Measurements from ENCODE around the gene SIPA1L2.
"Not testable (repeated sequence)": the region's sequence is repeated elsewhere in the genome, so short reads cannot be mapped to it uniquely, and the experiment has no call there.

Gene SIPA1L2

DNA sequence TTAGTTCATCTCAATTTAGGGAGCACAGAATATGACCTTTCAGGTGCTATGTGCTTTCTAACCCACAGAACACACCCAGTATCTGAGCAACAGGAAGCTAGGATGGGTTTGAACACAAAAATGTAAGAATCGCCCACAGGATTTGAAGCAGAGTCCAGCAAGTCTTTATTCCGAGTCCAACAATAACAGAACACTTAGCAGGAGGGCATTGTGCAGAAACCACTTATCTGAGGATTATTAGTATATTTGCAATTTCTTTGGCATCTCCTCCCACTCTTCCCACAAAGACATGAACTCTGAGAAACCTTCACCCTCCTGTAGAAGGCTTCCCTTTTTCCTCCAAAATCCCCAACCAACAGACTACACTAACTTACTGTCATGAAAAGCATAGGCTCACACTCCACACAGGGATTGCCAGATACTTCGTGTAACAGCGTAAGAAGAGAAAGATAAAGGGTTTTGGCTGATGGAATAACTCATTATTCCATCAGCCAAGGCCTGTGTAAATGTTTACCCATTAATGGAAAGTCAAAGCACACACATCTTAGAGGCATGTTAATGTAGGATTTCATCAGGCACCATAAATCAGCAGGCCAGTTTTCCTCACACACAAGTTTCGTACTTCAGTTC lies 16.1 kb downstream of the SIPA1L2 start:
- Histone ChIP-seq H3K27ac (no peak overlapping the region), H3K36me3 (no peaks in the 10 kb centered on the region), H3K9me3 (no peaks in the 10 kb centered on the region), H3K4me1 (no peaks in the 10 kb centered on the region), H3K4me3 (no peak overlapping the region), H3K27me3 (no peaks in the 10 kb centered on the region)
- intact Hi-C loops (cut with DNase I; ENCODE audit: low total_unique reads): no loop called here
- no peak for DNase-seq
- TF ChIP-seq, protein P1, sequence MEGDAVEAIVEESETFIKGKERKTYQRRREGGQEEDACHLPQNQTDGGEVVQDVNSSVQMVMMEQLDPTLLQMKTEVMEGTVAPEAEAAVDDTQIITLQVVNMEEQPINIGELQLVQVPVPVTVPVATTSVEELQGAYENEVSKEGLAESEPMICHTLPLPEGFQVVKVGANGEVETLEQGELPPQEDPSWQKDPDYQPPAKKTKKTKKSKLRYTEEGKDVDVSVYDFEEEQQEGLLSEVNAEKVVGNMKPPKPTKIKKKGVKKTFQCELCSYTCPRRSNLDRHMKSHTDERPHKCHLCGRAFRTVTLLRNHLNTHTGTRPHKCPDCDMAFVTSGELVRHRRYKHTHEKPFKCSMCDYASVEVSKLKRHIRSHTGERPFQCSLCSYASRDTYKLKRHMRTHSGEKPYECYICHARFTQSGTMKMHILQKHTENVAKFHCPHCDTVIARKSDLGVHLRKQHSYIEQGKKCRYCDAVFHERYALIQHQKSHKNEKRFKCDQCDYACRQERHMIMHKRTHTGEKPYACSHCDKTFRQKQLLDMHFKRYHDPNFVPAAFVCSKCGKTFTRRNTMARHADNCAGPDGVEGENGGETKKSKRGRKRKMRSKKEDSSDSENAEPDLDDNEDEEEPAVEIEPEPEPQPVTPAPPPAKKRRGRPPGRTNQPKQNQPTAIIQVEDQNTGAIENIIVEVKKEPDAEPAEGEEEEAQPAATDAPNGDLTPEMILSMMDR (IDR thresholded peaks at IDR 0.05): no peak

DNA sequence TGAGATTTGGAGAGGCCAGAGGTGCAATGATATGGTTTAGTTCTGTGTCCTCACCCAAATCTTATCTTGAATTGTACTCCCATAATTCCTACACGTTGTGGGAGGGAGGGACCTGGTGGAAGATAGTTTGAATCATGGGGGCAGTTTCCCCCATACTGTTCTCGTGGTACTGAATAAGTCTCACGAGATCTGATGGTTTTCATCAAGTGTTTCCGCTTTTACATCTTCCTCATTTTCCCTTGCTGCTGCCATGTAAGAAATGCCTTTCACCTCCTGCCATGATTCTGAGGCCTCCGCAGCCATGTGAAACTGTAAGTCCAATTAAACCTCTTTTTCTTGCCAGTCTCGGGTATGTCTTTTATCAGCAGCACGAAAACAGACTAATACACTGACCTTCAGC lies 17.1 kb downstream of the SIPA1L2 start:
- H3K9me3 ChIP-seq; H3K4me1 ChIP-seq; H3K4me3 ChIP-seq; DNase-seq; H3K27ac ChIP-seq; H3K27me3 ChIP-seq; intact Hi-C loops (cut with DNase I; ENCODE audit: low total_unique reads); H3K36me3 ChIP-seq: not testable (repeated sequence)

DNA sequence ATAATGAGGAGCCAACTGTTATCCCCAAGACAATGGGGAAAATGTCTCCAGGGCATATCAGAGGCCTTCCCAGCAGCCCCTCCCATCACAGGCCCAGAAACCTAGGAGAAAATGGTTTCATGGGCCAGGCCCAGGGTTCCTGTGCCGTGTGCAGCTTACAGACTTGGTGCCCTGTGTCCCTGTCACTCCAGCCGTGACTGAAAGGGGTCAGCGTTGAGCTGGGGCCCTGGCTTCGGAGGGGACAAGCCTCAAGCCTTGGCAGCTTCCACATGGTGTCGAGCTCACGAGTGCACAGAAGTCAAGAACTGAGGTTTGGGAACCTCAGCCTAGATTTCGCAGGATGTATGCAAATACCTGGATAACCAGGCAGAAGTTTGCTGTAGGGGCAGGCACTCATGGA lies 18.1 kb downstream of the SIPA1L2 start:
- TF ChIP-seq, protein P1 (IDR thresholded peaks at IDR 0.05): no peak
- Histone ChIP-seq H3K27ac (no peak overlapping the region), H3K36me3 (no peaks in the 10 kb centered on the region), H3K27me3 (no peaks in the 10 kb centered on the region), H3K9me3 (no peaks in the 10 kb centered on the region), H3K4me1 (no peaks in the 10 kb centered on the region), H3K4me3 (no peak overlapping the region)
- no peak for DNase-seq
- intact Hi-C loops (cut with DNase I; ENCODE audit: low total_unique reads): no loop called here

DNA sequence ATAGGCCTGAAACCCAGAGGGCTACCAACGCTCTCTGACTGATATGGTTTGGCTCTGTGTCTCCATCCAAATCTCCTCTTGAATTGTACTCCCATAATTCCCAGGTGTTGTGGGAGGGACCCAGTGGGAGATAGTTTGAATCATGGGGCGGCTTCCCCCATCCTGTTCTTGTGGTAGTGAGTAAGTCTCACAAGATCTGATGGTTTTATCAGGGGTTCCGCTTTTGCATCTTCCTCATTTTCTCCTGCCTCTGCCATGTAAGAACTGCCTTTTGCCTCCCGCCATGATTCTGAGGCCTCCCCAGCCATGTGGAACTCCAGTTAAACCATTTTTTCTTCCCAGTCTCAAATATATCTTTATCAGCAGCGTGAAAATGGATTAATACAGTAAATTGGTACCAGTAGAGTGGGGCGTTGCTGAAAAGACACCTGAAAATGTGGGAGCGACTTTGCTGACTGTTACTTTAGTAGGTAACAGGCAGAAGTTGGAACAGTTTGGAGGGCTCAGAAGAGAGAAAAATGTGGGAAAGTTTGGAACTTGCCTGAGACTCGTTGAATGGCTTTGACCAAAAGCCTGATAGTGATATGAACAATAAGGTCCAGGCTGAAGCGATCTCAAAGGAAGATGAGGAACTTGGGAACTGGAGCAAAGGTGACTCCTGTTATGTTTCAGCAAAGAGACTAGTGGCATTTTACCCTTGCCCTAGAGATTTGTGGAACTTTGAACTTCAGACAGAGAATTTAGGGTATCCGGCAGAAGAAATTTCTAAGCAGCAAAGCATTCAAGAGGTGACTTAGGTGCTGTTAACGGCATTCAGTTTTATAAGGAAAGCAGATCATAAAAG lies 18.8 kb downstream of the SIPA1L2 start:
- DNase-seq; H3K27me3 ChIP-seq; intact Hi-C loops (cut with DNase I; ENCODE audit: low total_unique reads); H3K4me1 ChIP-seq; H3K36me3 ChIP-seq; H3K9me3 ChIP-seq; H3K4me3 ChIP-seq; H3K27ac ChIP-seq: not testable (repeated sequence)

DNA sequence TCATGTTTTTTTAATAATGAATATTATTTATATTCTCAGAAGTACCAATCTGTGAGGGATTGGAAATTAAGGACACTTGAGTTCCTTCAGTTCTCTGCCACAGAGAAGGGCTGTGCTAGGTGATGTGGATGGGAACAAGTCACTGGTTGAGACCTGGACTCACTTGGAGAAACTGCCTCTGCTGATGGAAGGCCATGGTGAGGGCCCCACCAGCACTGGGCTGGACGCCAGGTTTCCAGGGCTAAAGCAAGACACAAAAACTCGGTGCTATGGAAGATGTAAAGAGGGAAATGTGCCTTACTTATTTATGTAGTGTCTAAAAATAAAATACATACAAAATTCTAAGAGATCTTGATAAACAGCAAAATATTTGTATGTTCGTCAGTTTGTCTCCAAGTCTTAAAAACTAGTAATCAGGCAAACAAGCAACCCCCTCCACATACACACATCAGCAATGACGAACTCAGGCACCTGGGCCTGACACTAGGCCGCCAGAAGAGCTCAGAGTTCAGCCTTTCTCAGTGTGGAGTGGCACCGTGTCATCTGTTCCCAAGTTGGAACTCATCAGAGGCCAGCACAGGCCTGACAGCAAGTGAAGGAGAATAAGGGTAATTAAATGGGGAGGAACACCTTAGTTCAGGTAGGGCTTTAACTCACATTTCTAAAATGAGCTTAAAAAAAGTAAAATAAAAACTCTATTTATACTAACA lies 19.6 kb downstream of the SIPA1L2 start:
- Histone ChIP-seq H3K27me3 (no peaks in the 10 kb centered on the region), H3K27ac (no peak overlapping the region)
- intact Hi-C loops (cut with DNase I; ENCODE audit: low total_unique reads): no loop called here

DNA sequence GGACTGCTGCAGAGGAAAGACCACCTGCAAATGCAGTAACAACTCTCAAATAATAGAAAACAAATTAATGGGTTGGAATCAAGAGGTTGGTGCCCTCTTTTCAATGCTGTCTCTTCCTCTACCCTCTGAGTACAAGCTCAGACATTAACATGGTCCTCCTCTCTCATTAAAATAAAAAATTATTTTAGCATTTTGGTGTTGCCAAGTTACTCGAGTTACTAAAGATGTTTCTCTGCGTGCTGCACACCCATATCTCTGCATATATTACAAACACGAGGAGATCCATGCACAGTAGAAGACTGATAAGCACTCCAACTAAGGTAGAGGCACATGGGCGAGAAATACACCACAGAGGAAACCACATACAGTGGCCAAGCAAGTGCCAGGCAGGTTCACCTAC lies 21.5 kb downstream of the SIPA1L2 start:
- intact Hi-C loops (cut with DNase I; ENCODE audit: low total_unique reads): no loop called here
- TF ChIP-seq, protein P1 (IDR thresholded peaks at IDR 0.05): no peak

More for the DNA sequence above, 19.6 kb downstream of the SIPA1L2 start:
- Histone ChIP-seq H3K36me3 (no peaks in the 10 kb centered on the region), H3K4me3 (no peak overlapping the region), H3K9me3 (no peaks in the 10 kb centered on the region), H3K4me1 (no peaks in the 10 kb centered on the region)
- TF ChIP-seq, protein P1 (IDR thresholded peaks at IDR 0.05): no peak
- no peak for DNase-seq

More for the DNA sequence above, 21.5 kb downstream of the SIPA1L2 start:
- Histone ChIP-seq H3K27ac (no peak overlapping the region), H3K9me3 (no peaks in the 10 kb centered on the region), H3K4me3 (no peak overlapping the region), H3K4me1 (no peaks in the 10 kb centered on the region), H3K36me3 (no peaks in the 10 kb centered on the region), H3K27me3 (no peaks in the 10 kb centered on the region)
- DNase-seq: no peak
